Right atrium auricular region (tissue), 2 donors: ENCODE results near the gene LRRC70. TPM values are rescaled to one million over a fixed set of nuclear protein-coding genes. Genes with fewer than 3 reads are reported as not detected.

Experiments used
- DNase-seq: peaks from one replicate; pipeline ENCODE4 v3.0.0-alpha.2; 2019; ENCODE audit warnings: low spot score
- H3K27ac ChIP-seq, 2 donors: fragments of 200-600 bp; sonication (generic); 1 replicate in 1 of 2; 2 replicates in 1 of 2; pipeline ENCODE4 v1.5.1; 2016 to 2019
- H3K27me3 ChIP-seq, 2 donors: fragments of 200-600 bp; sonication (generic); one replicate each; pipeline versions ENCODE4 v1.5.1 to v1.6.0; 2017 to 2019
- H3K36me3 ChIP-seq: fragments of 200-600 bp; sonication (generic); one replicate; pipeline ENCODE4 v1.5.1; 2016
- H3K4me1 ChIP-seq, 2 donors: fragments of 200-600 bp; sonication (generic); one replicate each; pipeline versions ENCODE4 v1.5.1 to v1.6.0; 2017 to 2019
- H3K4me3 ChIP-seq, 2 donors: fragments of 200-600 bp; sonication (generic); 1 replicate in 1 of 2; 2 replicates in 1 of 2; pipeline ENCODE4 v1.5.1; 2017 to 2019; ENCODE audit warnings: mild to moderate bottlenecking in 1 of 2, moderate library complexity in 1 of 2
- H3K9me3 ChIP-seq, 2 donors: fragments of 200-600 bp; sonication (generic); one replicate each; pipeline ENCODE4 v1.5.1; 2019
- CTCF ChIP-seq, 2 donors: fragments of 200-600 bp; sonication (generic); IDR thresholded peaks; one replicate each; pipeline ENCODE4 v1.5.1; 2019; ENCODE audit warnings: antibody characterized with exemption in 2 of 2
- total RNA-seq, 2 donors: library from RNA; depleted of rRNA; stranded (reverse); fragments of >200 nt; gene quantifications; one replicate each; pipeline ENCODE4 v1.1.0, GENCODE V29; 2016

Gene LRRC70
- total RNA-seq, 2 donors from 2014 or later, result 1.9 to 2.1 TPM

- no peaks in the 10 kb centered on the region for H3K4me1 ChIP-seq
- H3K4me3 ChIP-seq, result no peak overlapping the region
- no peaks in the 10 kb centered on the region for H3K27me3 ChIP-seq
- no peak for TF ChIP-seq CTCF (IDR thresholded peaks at IDR 0.05)
- H3K9me3 ChIP-seq, result no peaks in the 10 kb centered on the region
- DNase-seq, result no peak
- no peak overlapping the region for H3K27ac ChIP-seq
- H3K36me3 ChIP-seq, result no peaks in the 10 kb centered on the region
Measured at GRCh38 chr5:62575489-62575888, 3.1 kb upstream of the LRRC70 start.

DNA sequence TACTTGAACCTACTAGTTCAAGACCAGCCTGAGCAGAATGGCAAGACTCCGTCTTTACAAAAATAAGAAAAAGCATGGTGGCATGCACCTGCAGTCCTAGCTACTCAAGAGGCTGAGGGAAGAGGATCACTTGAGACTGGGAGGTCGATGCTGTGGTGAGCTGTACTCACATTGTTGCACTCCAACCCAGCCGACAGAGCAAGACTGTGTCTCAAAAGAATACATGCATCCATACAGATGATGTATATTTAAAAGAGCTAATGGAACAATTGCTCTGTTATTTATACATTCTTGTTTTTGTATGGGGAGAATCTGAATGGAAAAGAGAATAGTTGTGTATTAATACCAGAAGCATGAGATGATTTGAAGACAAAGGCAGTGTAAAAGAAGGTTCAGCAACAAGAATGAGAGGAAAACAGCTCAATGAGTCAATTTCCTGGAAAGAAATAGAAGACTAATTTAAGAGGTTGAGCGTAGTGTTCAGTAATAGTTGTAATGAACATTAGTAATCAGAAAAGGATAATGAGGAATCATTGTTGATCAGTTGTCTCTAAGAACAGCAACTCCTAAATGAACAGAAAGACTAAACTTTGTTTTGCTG is 1.9 kb upstream of the LRRC70 start:
- no peak overlapping the region for H3K4me3 ChIP-seq
- DNase-seq, result no peak
- no peaks in the 10 kb centered on the region for H3K4me1 ChIP-seq
- H3K36me3 ChIP-seq, result no peaks in the 10 kb centered on the region
- no peaks in the 10 kb centered on the region for H3K9me3 ChIP-seq
- no peak overlapping the region for H3K27ac ChIP-seq
- no peak for TF ChIP-seq CTCF (IDR thresholded peaks at IDR 0.05)
- H3K27me3 ChIP-seq, result no peaks in the 10 kb centered on the region

- H3K27ac ChIP-seq, result no peak overlapping the region
- H3K4me3 ChIP-seq, result no peak overlapping the region
- H3K4me1 ChIP-seq, result no peaks in the 10 kb centered on the region
- TF ChIP-seq CTCF (IDR thresholded peaks at IDR 0.05), result no peak
- no peaks in the 10 kb centered on the region for H3K9me3 ChIP-seq
- DNase-seq, result no peak
- H3K36me3 ChIP-seq, result no peaks in the 10 kb centered on the region
- H3K27me3 ChIP-seq, result no peaks in the 10 kb centered on the region
Measured at GRCh38 chr5:62577488-62577887, 1.1 kb upstream of the LRRC70 start.

DNA sequence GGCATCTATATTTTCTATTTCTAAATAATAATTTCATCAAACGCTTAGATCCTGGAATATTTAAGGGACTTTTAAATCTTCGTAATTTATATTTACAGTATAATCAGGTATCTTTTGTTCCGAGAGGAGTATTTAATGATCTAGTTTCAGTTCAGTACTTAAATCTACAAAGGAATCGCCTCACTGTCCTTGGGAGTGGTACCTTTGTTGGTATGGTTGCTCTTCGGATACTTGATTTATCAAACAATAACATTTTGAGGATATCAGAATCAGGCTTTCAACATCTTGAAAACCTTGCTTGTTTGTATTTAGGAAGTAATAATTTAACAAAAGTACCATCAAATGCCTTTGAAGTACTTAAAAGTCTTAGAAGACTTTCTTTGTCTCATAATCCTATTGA is 1.1 kb downstream of the LRRC70 start:
- Histone ChIP-seq H3K4me1 (no peaks in the 10 kb centered on the region), H3K9me3 (no peaks in the 10 kb centered on the region), H3K36me3 (no peaks in the 10 kb centered on the region), H3K4me3 (no peak overlapping the region), H3K27ac (no peak overlapping the region), H3K27me3 (no peaks in the 10 kb centered on the region)
- TF ChIP-seq CTCF (IDR thresholded peaks at IDR 0.05), result no peak
- no peak for DNase-seq

DNA sequence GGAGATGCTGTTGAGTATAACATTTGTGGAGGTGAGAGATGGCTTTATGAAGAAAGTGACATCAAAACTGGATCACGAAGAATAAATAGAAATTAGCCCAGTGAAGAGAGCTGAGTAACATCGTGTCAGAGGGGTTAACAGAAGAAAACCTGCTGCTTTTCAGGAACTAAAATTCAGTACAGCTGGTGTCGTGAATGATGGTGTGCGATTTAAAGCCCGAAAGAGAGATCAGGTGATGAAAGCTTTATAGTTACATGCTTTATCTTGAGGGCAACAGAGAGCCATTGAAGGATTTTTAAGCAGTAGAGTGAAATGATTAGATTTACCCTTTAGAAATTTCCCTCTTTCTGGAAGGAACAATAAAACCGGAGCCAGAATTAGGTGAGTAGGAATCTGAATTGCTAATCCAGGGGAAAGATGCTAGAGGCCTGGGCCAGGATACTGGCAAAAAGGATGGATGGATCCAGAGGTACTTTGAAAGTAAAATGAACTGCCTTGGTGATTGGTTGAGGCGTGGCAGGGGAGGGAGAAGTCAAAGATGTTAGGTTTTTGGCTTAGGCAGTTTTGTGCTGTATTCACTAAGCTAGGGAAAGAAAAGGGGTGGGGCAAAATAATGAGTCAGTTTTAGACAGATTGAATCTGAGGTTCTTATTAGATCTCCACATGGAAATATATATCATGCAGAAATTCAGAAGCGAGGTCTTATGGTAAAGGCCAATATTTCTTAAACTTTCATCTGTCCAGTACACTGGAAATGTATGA is 3.4 kb downstream of the LRRC70 start:
- TF ChIP-seq CTCF (IDR thresholded peaks at IDR 0.05), result no peak
- Histone ChIP-seq H3K4me3 (no peak overlapping the region), H3K9me3 (no peaks in the 10 kb centered on the region), H3K27me3 (no peaks in the 10 kb centered on the region), H3K4me1 (no peaks in the 10 kb centered on the region), H3K36me3 (no peaks in the 10 kb centered on the region), H3K27ac (no peak overlapping the region)
- no peak for DNase-seq
